Keratinocyte (primary cell): Measurements from ENCODE around the gene RALGPS1. TPM values are rescaled to one million over a fixed set of nuclear protein-coding genes. Genes with fewer than 3 reads are reported as not detected.

ENCODE experiments used
- DNase-seq: peaks from one replicate; pipeline ENCODE4 v3.0.0-alpha.2; 2011; ENCODE audit warnings: low read depth, missing footprints, low spot score
- FAIRE-seq: peaks from 2 replicates; lab custom pipeline; 2011; peaks lifted over from hg19 to GRCh38; lab: Jason Lieb, UNC
- H2AFZ ChIP-seq: 2 replicates; pipeline ENCODE4 v1.6.0; 2012; ENCODE audit warnings: low read length, control low read depth, inconsistent platforms; ENCODE audit not compliant: control insufficient read depth
- H3K27ac ChIP-seq: 2 replicates; pipeline ENCODE4 v1.5.1; 2011; ENCODE audit warnings: low read length; ENCODE audit not compliant: control insufficient read depth, insufficient read depth
- H3K27me3 ChIP-seq: 3 replicates; pipeline ENCODE4 v1.6.0; 2011; ENCODE audit warnings: low read length; ENCODE audit not compliant: control insufficient read depth, insufficient read depth; ENCODE audit errors: extremely low read depth
- H3K36me3 ChIP-seq, 2 experiments: 2 replicates in 1 of 2; 3 replicates in 1 of 2; pipeline ENCODE4 v1.5.1; 2011; ENCODE audit warnings: low read length in 2 of 2, mild to moderate bottlenecking in 1 of 2; ENCODE audit not compliant: control insufficient read depth in 2 of 2, insufficient read depth in 2 of 2; ENCODE audit errors: extremely low read depth in 1 of 2
- H3K4me1 ChIP-seq: 3 replicates; pipeline ENCODE4 v1.5.1; 2011; ENCODE audit warnings: low read length; ENCODE audit not compliant: control insufficient read depth, insufficient read depth; ENCODE audit errors: extremely low read depth
- H3K4me2 ChIP-seq: 3 replicates; pipeline ENCODE4 v1.6.0; 2011; ENCODE audit warnings: low read depth, low read length; ENCODE audit not compliant: control insufficient read depth, insufficient read depth; ENCODE audit errors: extremely low read depth
- H3K4me3 ChIP-seq, 3 experiments: fragments of 200-600 bp in 1 of 3; sonication (generic) in 1 of 3; 2 replicates in 2 of 3; 3 replicates in 1 of 3; pipeline ENCODE4 v1.5.1; 2011 to 2016; ENCODE audit warnings: low read length in 3 of 3, mild to moderate bottlenecking in 3 of 3, control low read depth in 2 of 3, inconsistent platforms in 1 of 3, low read depth in 1 of 3, mixed read lengths in 1 of 3, mixed run types in 1 of 3, moderate library complexity in 1 of 3; ENCODE audit not compliant: control insufficient read depth in 2 of 3, insufficient read depth in 2 of 3; ENCODE audit errors: extremely low read depth in 1 of 3
- H3K79me2 ChIP-seq: 2 replicates; pipeline ENCODE4 v1.6.0; 2012; ENCODE audit warnings: low read length; ENCODE audit not compliant: control insufficient read depth, insufficient read depth
- H3K9ac ChIP-seq: 3 replicates; pipeline ENCODE4 v1.6.0; 2011; ENCODE audit warnings: low read length; ENCODE audit not compliant: control insufficient read depth, insufficient read depth; ENCODE audit errors: extremely low read depth
- H3K9me1 ChIP-seq: 3 replicates; pipeline ENCODE4 v1.6.0; 2011; ENCODE audit warnings: low read length; ENCODE audit not compliant: control insufficient read depth, insufficient read depth; ENCODE audit errors: extremely low read depth
- H3K9me3 ChIP-seq: 2 replicates; pipeline ENCODE4 v1.5.1; 2012; ENCODE audit warnings: low read depth, low read length; ENCODE audit not compliant: control insufficient read depth
- H4K20me1 ChIP-seq: 3 replicates; pipeline ENCODE4 v1.6.0; 2011; ENCODE audit warnings: low read length; ENCODE audit not compliant: control insufficient read depth, insufficient read depth; ENCODE audit errors: extremely low read depth
- EZH2 ChIP-seq: IDR thresholded peaks from one replicate; pipeline ENCODE4 v1.6.1; 2012; ENCODE audit warnings: inconsistent platforms, mild to moderate bottlenecking, low read length, moderate library complexity
- dilution Hi-C: fragments of 300-500 bp; cut with MboI; formaldehyde crosslinking; loops from one replicate; pipeline ENCODE4 v1.7.0; 2020; ENCODE audit warnings: low sequenced_read_pairs; ENCODE audit not compliant: extremely low pct_ligation_motif_present
- polyA plus RNA-seq, 5 experiments: library from polyadenylated mRNA; depleted of rRNA in 3 of 5; stranded (reverse) in 3 of 5; stranded (forward) in 1 of 5; unstranded in 1 of 5; fragments of >200 nt; gene quantifications; 1 replicate in 1 of 5; 2 replicates in 3 of 5; 3 replicates in 1 of 5; pipeline versions ENCODE4 v1.2.1 to v1.2.3, GENCODE V29; 2011 to 2012; ENCODE audit warnings: missing spikeins in 2 of 5, low read depth in 1 of 5, low replicate concordance in 1 of 5
- TF ChIP-seq, protein P1 (sequence below), 3 experiments: IDR thresholded peaks in 1 of 3; conservative IDR thresholded peaks in 1 of 3; optimal IDR thresholded peaks in 1 of 3; 2 replicates in 2 of 3; 3 replicates in 1 of 3; pipeline versions ENCODE3 to v1.5.1; 2011; ENCODE audit warnings: low read length in 3 of 3, mild to moderate bottlenecking in 3 of 3, moderate library complexity in 2 of 3, control low read depth in 1 of 3, inconsistent platforms in 1 of 3; ENCODE audit not compliant: insufficient read depth in 2 of 3; ENCODE audit errors: extremely low read depth in 1 of 3

The RALGPS1 gene
- polyA plus RNA-seq, 1 donor (not counting 4 experiments of a cell fraction or from before 2014, with no cell fraction given) = 0.56 TPM

DNA sequence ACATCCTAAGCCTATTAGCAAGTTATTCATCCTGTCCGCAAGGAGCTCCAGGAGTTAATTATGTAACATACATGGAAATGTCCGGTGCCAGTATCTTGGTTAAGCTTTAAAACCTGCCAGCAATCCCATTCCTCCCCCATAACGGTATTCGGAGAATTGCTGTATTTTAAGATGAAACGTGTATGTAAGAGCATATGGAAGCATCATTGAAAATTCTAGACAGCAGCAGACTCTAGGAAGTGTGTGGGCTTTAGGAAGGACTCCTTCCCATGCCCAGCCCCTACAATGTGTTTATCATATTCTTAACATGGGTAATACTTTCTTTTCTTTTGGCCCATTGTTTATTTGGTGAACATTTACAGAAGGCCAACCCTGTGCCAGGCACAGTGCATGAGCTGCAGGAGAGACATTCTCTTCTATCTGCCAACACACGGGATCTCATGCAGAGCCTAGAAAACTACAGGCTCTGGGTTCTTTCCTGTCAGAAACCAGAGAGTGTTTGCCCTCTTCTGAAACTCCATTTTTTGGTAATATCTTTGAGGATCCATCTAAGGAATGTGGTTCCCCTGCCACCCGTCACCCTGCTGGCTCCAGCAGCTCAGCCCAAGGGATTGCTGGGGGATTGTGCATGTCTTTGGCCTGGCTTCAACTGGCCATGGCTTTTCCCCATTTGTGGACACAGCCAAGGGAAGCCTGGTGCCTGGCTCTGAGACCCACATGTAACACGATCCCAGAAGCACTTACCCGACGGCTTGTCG, 192.8 kb downstream of the RALGPS1 start:
- no peak overlapping the region for H3K4me2 ChIP-seq
- no peak overlapping the region for H3K9ac ChIP-seq
- no peaks in the 10 kb centered on the region for H4K20me1 ChIP-seq
- H3K9me1 ChIP-seq = no peaks in the 10 kb centered on the region
- no peak overlapping the region for H3K4me3 ChIP-seq
- dilution Hi-C loops = no loop called here
- TF ChIP-seq, protein P1, sequence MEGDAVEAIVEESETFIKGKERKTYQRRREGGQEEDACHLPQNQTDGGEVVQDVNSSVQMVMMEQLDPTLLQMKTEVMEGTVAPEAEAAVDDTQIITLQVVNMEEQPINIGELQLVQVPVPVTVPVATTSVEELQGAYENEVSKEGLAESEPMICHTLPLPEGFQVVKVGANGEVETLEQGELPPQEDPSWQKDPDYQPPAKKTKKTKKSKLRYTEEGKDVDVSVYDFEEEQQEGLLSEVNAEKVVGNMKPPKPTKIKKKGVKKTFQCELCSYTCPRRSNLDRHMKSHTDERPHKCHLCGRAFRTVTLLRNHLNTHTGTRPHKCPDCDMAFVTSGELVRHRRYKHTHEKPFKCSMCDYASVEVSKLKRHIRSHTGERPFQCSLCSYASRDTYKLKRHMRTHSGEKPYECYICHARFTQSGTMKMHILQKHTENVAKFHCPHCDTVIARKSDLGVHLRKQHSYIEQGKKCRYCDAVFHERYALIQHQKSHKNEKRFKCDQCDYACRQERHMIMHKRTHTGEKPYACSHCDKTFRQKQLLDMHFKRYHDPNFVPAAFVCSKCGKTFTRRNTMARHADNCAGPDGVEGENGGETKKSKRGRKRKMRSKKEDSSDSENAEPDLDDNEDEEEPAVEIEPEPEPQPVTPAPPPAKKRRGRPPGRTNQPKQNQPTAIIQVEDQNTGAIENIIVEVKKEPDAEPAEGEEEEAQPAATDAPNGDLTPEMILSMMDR (optimal IDR thresholded peaks at IDR 0.05 in 1 of 3, IDR thresholded peaks at IDR 0.05 in 1 of 3, conservative IDR thresholded peaks at IDR 0.05 in 1 of 3; ENCODE audit: extremely low read depth in 1 of 3, insufficient read depth in 2 of 3, low read length in 3 of 3) = no peak
- TF ChIP-seq EZH2 = no peak
- no peak for DNase-seq
- H3K9me3 ChIP-seq = no peaks in the 10 kb centered on the region
- no peaks in the 10 kb centered on the region for H3K36me3 ChIP-seq
- H3K4me1 ChIP-seq = peaks cover 10% of the 10 kb centered on the region
- no peaks in the 10 kb centered on the region for H3K27me3 ChIP-seq
- H3K79me2 ChIP-seq = no peaks in the 10 kb centered on the region
- no peak for FAIRE-seq
- H2AFZ ChIP-seq = no peak overlapping the region
- H3K27ac ChIP-seq = no peak overlapping the region

DNA sequence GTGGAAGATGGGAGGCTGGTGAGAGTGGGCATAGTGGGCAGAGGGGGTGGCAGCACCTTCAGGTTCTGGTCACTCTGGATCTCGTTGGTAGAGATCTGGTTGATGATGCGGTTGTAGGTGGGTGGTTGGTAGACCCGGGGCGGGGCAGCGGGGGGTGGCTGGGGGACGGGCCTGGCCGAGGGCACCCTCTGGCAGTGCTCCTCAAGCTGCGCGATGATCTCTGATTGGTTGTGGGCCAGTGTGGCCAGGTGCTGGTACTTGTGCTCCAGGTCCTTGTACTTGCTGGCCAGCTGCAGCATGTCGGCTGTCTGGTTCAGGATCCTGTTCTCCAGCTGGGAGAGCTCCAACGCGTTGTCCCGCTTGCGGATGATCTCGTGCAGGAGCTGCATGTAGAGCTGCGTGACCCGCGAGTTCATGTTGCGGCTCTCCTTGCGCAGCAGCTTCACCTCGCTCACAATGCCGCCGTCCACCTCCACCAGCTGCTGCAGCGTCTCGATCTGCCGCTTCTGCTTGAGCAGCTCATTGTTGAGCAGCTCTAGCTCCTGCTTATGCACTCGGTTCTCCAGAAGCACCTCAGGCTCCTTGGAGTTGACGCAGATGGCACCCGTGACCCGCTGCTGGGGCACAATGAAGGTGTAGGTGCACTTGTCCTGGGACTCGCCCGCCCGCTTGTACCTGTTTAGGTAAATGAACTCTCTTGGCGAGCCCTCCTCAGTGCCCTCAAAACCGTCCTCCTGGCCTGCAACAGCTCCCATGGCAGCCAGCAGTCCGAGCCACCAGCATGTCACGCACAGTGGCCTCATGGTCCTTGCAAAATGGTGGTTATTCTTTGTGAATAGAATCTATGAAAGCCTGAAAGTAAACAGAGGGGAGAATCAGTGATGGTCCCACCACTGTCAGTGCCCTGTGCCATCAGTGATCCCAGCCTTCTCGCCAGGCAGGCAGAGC, 193.6 kb downstream of the RALGPS1 start:
- Histone ChIP-seq H3K9me3 (no peaks in the 10 kb centered on the region), H3K27ac (no peak overlapping the region), H3K36me3 (no peaks in the 10 kb centered on the region), H3K27me3 (no peaks in the 10 kb centered on the region), H3K9ac (no peak overlapping the region), H3K4me1 (peaks cover 16% of the 10 kb centered on the region), H3K79me2 (no peaks in the 10 kb centered on the region), H4K20me1 (no peaks in the 10 kb centered on the region), H3K9me1 (no peaks in the 10 kb centered on the region), H3K4me2 (no peak overlapping the region), H2AFZ (no peak overlapping the region), H3K4me3 (no peak overlapping the region)
- no peak for TF ChIP-seq EZH2
- dilution Hi-C loops = no loop called here
- FAIRE-seq (no peak), DNase-seq (no peak)
